HG02884 (cell line): Measurements from ENCODE around the gene PTPRT.

Source experiments
- ATAC-seq: cut with Tn5 transposase; IDR thresholded peaks from one replicate; pipeline ENCODE4 v1.9.1; 2021; ENCODE audit warnings: mild to moderate bottlenecking, moderate library complexity; ENCODE audit not compliant: unreplicated experiment

PTPRT gene

DNA sequence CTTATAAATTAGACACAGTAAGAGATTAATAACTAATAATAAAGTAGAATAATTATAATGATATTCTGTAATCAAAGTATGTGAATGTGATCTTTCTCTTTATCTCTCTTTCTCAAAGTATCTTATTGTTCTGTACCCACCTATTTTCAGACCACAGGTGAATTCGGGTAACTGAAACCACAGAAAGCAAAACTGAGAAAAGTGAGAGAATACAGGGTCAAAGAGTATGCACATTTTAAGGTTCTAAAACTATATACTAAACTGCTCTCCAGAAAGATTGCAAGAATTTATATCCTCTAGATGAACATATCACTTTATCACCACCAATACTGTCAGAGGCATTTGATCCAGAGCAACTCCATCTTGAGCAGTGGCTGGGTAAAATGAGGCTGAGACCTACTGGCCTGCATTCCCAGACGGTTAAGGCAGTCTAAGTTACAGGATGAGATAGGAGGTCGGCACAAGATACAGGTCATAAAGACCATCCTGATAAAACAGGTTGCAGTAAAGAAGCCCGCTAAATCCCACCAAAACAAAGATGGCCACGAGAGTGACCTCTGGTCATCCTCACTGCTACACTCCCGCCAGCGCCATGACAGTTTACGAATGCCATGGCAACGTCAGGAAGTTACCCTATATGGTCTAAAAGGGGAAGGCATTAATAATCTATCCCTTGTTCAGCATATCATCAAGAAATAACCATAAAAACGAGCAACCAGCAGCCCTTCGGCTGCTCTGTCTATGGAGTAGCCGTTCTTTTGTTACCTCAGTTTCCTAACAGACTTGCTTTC lies 211.3 kb downstream of the PTPRT start:
- no peak for ATAC-seq

DNA sequence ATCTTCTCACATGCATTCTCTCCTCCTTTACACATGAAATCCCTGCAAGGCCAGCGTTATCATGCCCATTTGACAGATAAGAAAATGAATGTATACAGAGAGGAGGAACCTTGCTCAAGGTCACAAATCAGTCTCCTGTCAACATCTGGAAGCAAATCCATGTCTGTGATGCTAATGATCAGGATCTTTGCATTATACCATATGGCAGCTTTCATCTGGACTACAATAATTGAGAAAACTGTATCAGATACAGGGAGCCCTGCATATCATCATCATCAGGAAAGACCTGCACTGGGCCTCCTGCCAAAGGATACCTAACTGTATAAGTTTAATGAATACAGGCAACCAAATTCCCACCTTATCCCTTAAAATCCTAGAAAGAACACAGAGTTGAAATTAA lies 213.7 kb downstream of the PTPRT start:
- no peak for ATAC-seq

DNA sequence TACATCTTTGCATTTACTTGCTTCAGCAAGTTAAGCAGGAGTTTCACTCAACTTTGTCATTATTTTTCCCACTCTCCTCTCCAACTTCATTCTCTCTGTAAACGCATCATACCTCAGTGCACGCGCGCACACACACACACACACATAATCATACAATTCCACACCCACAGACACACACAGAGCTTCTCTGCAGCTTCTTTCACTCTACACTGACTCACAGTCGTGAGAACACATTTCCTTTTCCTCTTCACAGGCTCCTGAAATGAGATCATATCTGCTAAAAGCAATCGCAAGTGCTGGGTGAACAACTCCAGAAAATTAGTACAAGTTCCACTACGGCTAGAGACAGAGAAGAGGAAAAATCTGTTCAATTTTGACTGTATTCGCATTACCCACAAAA lies 215.4 kb downstream of the PTPRT start:
- ATAC-seq = no peak

- ATAC-seq = no peak
Measured at GRCh38 chr20:42972591-42972990, 217.1 kb downstream of the PTPRT start.

DNA sequence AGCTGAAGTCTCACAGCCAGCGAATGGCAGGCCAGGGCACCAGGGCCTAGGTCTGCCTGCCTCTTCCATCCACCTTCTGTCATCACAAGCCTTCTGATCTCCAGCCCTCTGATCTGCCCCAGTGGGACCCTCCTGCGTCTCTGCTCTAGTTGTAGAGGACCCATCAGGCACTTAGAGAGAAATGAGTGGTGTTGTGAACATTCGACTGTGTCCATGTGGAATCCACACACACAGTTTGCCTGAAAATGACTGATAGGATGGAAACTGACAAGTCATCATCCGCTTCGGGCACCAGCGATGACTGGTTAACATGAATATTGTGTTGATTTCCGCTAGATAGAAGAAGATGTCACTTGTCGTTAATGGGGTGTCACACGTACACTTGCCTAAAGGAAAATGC lies 221.0 kb downstream of the PTPRT start:
- no peak for ATAC-seq

GRCh38 chr20:42963796-42964195 lies 225.9 kb downstream of the PTPRT start:
- ATAC-seq = no peak

DNA sequence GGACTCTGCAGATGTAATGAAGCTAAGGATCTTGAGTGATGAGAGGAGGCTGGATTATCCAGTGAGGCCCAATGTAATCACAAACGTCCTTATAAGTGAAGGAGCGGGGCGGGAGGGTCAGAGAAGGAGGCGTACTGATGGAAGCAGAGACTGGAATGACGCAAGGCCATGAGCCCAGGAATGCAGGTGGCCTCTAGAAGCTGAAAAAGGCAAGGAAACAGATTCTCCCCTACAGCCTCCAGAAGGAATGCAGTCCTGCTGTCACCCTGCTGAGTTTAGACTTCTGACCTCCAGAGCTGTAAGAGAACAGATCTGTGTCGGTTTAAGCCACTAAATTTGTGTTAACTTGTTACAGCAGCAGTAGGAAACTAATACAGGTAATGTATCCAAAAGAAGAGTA lies 227.9 kb downstream of the PTPRT start:
- no peak for ATAC-seq

- ATAC-seq = no peak
Measured at GRCh38 chr20:42959996-42960395, 229.7 kb downstream of the PTPRT start.

GRCh38 chr20:42958367-42959069 lies 231.2 kb downstream of the PTPRT start:
- no peak for ATAC-seq

- no peak for ATAC-seq
Measured at GRCh38 chr20:42957704-42958095, 232.0 kb downstream of the PTPRT start.

DNA sequence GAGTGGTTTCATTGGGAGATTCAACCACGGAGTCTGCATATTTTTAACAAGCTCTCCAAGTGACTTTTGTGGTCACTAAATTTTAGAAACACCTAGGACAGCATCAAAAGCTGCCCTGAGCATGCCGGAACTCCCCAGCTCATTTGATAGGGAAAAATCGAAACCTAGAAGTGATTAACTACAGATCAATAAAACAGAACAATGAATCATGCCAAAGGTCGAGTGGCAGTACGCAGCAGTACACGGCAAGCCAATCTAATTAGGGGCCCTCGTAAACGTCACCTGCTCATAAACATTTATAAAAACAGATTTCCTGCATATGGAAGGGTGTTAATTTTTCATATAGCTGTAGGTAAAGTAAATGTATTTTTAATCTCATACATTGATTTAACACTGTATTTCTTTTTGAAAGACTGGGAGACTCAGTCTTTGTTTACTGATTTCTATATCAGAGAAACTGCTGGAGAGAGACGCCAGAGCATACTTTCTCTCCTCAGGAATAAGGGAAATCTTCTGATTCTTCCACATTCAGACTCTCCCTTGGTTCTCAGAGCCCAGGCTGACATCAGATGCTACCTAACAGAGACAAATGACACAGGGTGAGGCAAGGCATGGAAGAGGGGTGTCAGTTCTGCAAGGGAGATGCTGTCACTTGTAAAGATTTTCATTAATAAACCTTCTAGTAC lies 232.5 kb downstream of the PTPRT start:
- ATAC-seq = no peak

- ATAC-seq = no peak
Measured at GRCh38 chr20:42955713-42956112, 234.0 kb downstream of the PTPRT start.

GRCh38 chr20:42954951-42955350 lies 234.8 kb downstream of the PTPRT start:
- no peak for ATAC-seq

GRCh38 chr20:42949950-42950349 lies 239.8 kb downstream of the PTPRT start:
- ATAC-seq = no peak

- ATAC-seq = no peak
Measured at GRCh38 chr20:42945234-42945994, 244.3 kb downstream of the PTPRT start.

DNA sequence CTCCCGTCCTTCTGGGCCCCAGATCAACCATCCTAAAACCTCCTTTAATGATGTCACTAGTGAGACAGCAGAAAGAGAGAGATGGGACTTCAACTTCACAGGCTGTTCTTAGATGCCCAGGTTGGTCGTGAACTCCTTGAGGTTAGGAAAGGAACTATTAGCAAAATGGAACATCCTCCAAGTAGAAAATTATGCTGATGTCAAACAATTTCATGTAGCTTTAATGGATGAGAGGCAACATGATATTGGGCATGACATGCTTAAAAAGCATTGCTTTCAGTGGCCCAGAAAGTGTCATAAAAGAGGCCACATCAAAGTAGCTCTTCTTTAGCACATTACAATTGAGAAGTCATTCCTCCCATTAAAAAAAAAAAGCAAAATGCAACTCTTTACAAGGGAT lies 248.1 kb downstream of the PTPRT start:
- no peak for ATAC-seq

GRCh38 chr20:42938441-42939205 lies 251.1 kb downstream of the PTPRT start:
- ATAC-seq = no peak

DNA sequence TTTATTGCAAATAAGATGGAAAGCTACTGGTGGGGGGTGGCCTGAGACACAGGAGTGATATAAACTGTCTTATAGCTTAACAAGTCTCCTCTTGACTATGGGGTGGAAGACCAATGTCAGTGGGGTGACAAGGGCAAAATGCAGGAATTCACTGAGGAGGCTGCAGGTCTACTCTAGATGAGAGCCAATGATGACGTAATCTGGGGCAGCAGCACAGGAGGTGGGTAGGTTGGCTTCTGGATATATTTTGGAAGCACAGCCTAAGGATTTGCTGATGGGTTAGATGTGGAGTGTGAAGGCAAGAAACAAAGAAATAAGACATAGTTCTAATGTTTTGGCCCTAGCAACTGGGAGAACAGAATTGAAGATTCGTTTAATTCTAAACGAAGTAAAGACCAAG lies 253.2 kb downstream of the PTPRT start:
- no peak for ATAC-seq

DNA sequence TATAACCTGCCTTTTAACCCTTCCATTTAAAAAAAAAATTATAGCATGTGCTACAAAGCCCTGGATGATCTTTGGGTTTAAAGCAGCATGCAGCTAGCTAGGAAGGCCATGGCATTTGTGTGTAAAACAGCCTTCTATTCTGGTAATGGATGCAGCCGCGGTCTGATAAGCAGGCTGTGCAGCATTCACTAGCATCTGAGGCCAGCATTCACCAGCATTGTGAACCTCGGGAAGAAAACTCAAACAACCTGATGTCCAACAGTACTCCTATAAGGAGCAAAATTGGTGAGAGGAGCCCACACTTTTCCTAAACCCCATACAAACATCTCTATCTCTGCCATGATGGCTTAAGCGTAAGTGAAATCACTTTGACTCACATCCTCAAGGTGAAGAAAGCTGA lies 265.5 kb downstream of the PTPRT start:
- ATAC-seq = no peak

- no peak for ATAC-seq
Measured at GRCh38 chr20:42923348-42923918, 266.3 kb downstream of the PTPRT start.
